ENCODE data around the gene SLC44A5. TPM values are rescaled to one million over a fixed set of nuclear protein-coding genes. Genes with fewer than 3 reads are reported as not detected.

Gene SLC44A5
- total RNA-seq, 4 donors from 2014 or later: 0.27 to 1.1 (median 0.42) TPM

GRCh38 chr1:75554870-75555269 lies 56.0 kb downstream of the SLC44A5 start:
- WGBS, 2 donors (ENCODE audit: low coverage in 1 of 2): 73 to 75% methylated on average over 1 of the region's 1 CpG
- Histone ChIP-seq H3K4me1 (no peaks in the 10 kb centered on the region), H3K27me3 (no peaks in the 10 kb centered on the region), H3K9me3 (no peaks in the 10 kb centered on the region), H3K27ac (no peak overlapping the region), H3K36me3 (no peaks in the 10 kb centered on the region), H3K4me3 (no peak overlapping the region)
- no peak for ATAC-seq
- TF ChIP-seq, protein P1, sequence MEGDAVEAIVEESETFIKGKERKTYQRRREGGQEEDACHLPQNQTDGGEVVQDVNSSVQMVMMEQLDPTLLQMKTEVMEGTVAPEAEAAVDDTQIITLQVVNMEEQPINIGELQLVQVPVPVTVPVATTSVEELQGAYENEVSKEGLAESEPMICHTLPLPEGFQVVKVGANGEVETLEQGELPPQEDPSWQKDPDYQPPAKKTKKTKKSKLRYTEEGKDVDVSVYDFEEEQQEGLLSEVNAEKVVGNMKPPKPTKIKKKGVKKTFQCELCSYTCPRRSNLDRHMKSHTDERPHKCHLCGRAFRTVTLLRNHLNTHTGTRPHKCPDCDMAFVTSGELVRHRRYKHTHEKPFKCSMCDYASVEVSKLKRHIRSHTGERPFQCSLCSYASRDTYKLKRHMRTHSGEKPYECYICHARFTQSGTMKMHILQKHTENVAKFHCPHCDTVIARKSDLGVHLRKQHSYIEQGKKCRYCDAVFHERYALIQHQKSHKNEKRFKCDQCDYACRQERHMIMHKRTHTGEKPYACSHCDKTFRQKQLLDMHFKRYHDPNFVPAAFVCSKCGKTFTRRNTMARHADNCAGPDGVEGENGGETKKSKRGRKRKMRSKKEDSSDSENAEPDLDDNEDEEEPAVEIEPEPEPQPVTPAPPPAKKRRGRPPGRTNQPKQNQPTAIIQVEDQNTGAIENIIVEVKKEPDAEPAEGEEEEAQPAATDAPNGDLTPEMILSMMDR (IDR thresholded peaks at IDR 0.05): no peak
- no peak for TF ChIP-seq POLR2AphosphoS5 (IDR thresholded peaks at IDR 0.05)
- TF ChIP-seq EP300 (IDR thresholded peaks at IDR 0.05): no peak
- no peak for TF ChIP-seq POLR2A (IDR thresholded peaks at IDR 0.05)

DNA sequence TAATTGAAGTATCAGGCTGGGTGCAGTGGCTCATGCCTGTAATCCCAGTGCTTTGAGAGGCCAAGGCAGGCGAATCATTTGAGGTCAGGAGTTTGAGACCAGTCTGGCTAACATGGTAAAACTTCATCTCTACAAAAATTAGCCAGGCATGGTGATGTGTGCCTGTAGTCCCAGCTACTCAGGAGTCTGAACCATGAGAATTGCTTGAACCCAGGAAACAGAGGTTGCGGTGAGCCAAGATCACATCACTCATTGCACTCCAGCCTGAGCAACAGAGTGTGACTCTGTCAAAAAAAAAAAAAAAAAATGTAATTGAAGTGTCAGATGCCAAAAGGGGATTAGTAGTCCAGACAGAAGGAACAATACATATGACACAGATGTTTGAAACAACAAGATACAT lies 56.7 kb downstream of the SLC44A5 start:
- no peaks in the 10 kb centered on the region for H3K27me3 ChIP-seq
- no peaks in the 10 kb centered on the region for H3K9me3 ChIP-seq
- H3K4me3 ChIP-seq: no peak overlapping the region
- H3K4me1 ChIP-seq: no peaks in the 10 kb centered on the region
- ATAC-seq: no peak
- TF ChIP-seq POLR2AphosphoS5 (IDR thresholded peaks at IDR 0.05) (no peak), EP300 (IDR thresholded peaks at IDR 0.05) (no peak), POLR2A (IDR thresholded peaks at IDR 0.05) (no peak)
- TF ChIP-seq, protein P1 (IDR thresholded peaks at IDR 0.05): no peak
- WGBS, 2 donors (ENCODE audit: low coverage in 1 of 2): 50 to 92% methylated on average over 1 to 2 of the region's 2 CpGs
- H3K27ac ChIP-seq: no peak overlapping the region
- no peaks in the 10 kb centered on the region for H3K36me3 ChIP-seq

DNA sequence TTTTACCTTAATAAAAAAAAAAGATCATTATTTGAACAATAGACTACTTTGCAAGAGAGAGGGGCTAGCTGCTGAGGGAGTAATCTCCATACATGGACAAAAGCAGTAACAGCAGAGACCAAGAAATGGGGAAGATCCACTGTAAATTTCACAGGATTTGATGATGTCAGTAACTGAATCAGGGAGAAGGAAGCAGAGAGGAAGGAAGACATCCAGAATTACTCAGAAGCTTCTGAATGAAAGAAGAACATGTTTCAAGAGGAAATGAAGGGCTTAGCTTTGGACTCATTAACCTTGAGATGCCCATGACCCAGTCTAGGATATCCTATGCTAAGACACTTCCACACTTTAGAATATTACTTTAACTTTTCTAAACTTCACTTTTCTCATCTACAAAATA lies 60.4 kb downstream of the SLC44A5 start:
- Histone ChIP-seq H3K27me3 (no peaks in the 10 kb centered on the region), H3K4me1 (no peaks in the 10 kb centered on the region), H3K27ac (no peak overlapping the region), H3K36me3 (no peaks in the 10 kb centered on the region), H3K9me3 (no peaks in the 10 kb centered on the region), H3K4me3 (no peak overlapping the region)
- no peak for TF ChIP-seq POLR2A (IDR thresholded peaks at IDR 0.05)
- TF ChIP-seq, protein P1 (IDR thresholded peaks at IDR 0.05): no peak
- no peak for ATAC-seq

- H3K27ac ChIP-seq: no peak overlapping the region
- H3K27me3 ChIP-seq: no peaks in the 10 kb centered on the region
- no peaks in the 10 kb centered on the region for H3K36me3 ChIP-seq
- no peak overlapping the region for H3K4me3 ChIP-seq
- H3K4me1 ChIP-seq: no peaks in the 10 kb centered on the region
- TF ChIP-seq, protein P1 (IDR thresholded peaks at IDR 0.05): no peak
- TF ChIP-seq POLR2A (IDR thresholded peaks at IDR 0.05): no peak
- no peak for TF ChIP-seq POLR2AphosphoS5 (IDR thresholded peaks at IDR 0.05)
- TF ChIP-seq EP300 (IDR thresholded peaks at IDR 0.05): no peak
- 71 to 78% methylated on average over 3 of the region's 3 CpGs for WGBS, 2 donors (ENCODE audit: low coverage in 1 of 2)
- H3K9me3 ChIP-seq: no peaks in the 10 kb centered on the region
- no peak for ATAC-seq
Observed at GRCh38 chr1:75548721-75549480, 62.0 kb downstream of the SLC44A5 start.

GRCh38 chr1:75543705-75544104 lies 67.2 kb downstream of the SLC44A5 start:
- no peak overlapping the region for H3K4me3 ChIP-seq
- H3K27me3 ChIP-seq: no peaks in the 10 kb centered on the region
- TF ChIP-seq EP300 (IDR thresholded peaks at IDR 0.05) (no peak), POLR2A (IDR thresholded peaks at IDR 0.05) (no peak), POLR2AphosphoS5 (IDR thresholded peaks at IDR 0.05) (no peak)
- TF ChIP-seq, protein P1 (IDR thresholded peaks at IDR 0.05): no peak
- no peaks in the 10 kb centered on the region for H3K4me1 ChIP-seq
- H3K36me3 ChIP-seq: no peaks in the 10 kb centered on the region
- no peaks in the 10 kb centered on the region for H3K9me3 ChIP-seq
- ATAC-seq: no peak
- H3K27ac ChIP-seq: no peak overlapping the region
